HepG2 (cell line): ENCODE measurements around the gene NEDD4. TPM values are rescaled to one million over a fixed set of nuclear protein-coding genes. Genes with fewer than 3 reads are reported as not detected.
"Not testable (repeated sequence)": the region's sequence is repeated elsewhere in the genome, so short reads cannot be mapped to it uniquely, and the experiment has no call there.

Experiments
- DMAP1 ChIP-seq: IDR thresholded peaks from 2 replicates; pipeline ENCODE4 v1.6.1; 2016
- LCORL ChIP-seq, 2 experiments: fragments of 450-650 bp in 1 of 2; sonication (generic) in 1 of 2; formaldehyde crosslinking in 1 of 2; IDR thresholded peaks; 2 replicates each; pipeline versions ENCODE4 v1.5.0 to v1.6.1; 2017 to 2020; ENCODE audit warnings: antibody characterized with exemption in 1 of 2, missing genetic modification reagents in 1 of 2
- PPARG ChIP-seq: conservative IDR thresholded peaks from 2 replicates; pipeline ENCODE4 v1.6.1; 2016; ENCODE audit warnings: missing biosample characterization, missing genetic modification reagents
- RERE ChIP-seq: IDR thresholded peaks from 2 replicates; pipeline ENCODE4 v1.6.1; 2016; ENCODE audit warnings: low read depth, missing genetic modification reagents, missing compliant biosample characterization
- SOX6 ChIP-seq, 2 experiments: fragments of 450-650 bp in 1 of 2; sonication (generic) in 1 of 2; formaldehyde crosslinking in 1 of 2; IDR thresholded peaks; 2 replicates each; pipeline versions ENCODE4 v1.4.0 to v1.6.1; 2017 to 2020; ENCODE audit warnings: antibody characterized with exemption in 1 of 2, mild to moderate bottlenecking in 1 of 2, missing genetic modification reagents in 1 of 2
- STAT6 ChIP-seq: sonication (generic); formaldehyde crosslinking; IDR thresholded peaks from 2 replicates; pipeline ENCODE4 v1.4.0; 2020; ENCODE audit warnings: missing genetic modification reagents, mild to moderate bottlenecking, borderline replicate concordance
- TBX3 ChIP-seq: fragments of 450-650 bp; IDR thresholded peaks from 2 replicates; pipeline ENCODE4 v1.6.1; 2017; ENCODE audit warnings: antibody characterized with exemption, mild to moderate bottlenecking, inconsistent platforms, borderline replicate concordance
- TCF7 ChIP-seq: sonication (generic); IDR thresholded peaks from 2 replicates; pipeline ENCODE4 v1.6.1; 2016; ENCODE audit warnings: antibody characterized with exemption, low read depth
- ZMYM4 ChIP-seq: sonication (generic); formaldehyde crosslinking; IDR thresholded peaks from 2 replicates; pipeline ENCODE4 v1.8.1; 2023; ENCODE audit warnings: mild to moderate bottlenecking, missing genetic modification reagents
- ZNF121 ChIP-seq: sonication (generic); formaldehyde crosslinking; IDR thresholded peaks from 2 replicates; pipeline ENCODE4 v1.5.0; 2020; ENCODE audit warnings: mild to moderate bottlenecking, missing genetic modification reagents
- ZNF280D ChIP-seq: sonication (generic); formaldehyde crosslinking; IDR thresholded peaks from 2 replicates; pipeline ENCODE4 v1.5.1; 2020; ENCODE audit warnings: mild to moderate bottlenecking, missing genetic modification reagents
- ZNF460 ChIP-seq: sonication (generic); formaldehyde crosslinking; IDR thresholded peaks from 2 replicates; pipeline ENCODE4 v1.5.1; 2020; ENCODE audit warnings: missing genetic modification reagents, mild to moderate bottlenecking, borderline replicate concordance
- ZNF614 ChIP-seq: IDR thresholded peaks from 2 replicates; pipeline ENCODE4 v1.6.1; 2018; ENCODE audit warnings: missing biosample characterization, missing genetic modification reagents, inconsistent platforms, borderline replicate concordance
- polyA plus RNA-seq, 8 experiments: library from polyadenylated mRNA; depleted of rRNA in 3 of 8; stranded (reverse) in 7 of 8; unstranded in 1 of 8; fragments of >200 nt; fragmentation: Illumina TruSeq in 4 of 8; extraction: Trizol in 4 of 8; gene quantifications; 2 replicates each; pipeline versions ENCODE4 v1.2.1 to v1.2.3, GENCODE V29; 2011 to 2016; ENCODE audit warnings: low read depth in 4 of 8, missing spikeins in 1 of 8, mixed read lengths in 1 of 8; ENCODE audit not compliant: insufficient read depth in 1 of 8
- total RNA-seq, 5 experiments: library from RNA; depleted of rRNA; stranded (reverse); fragments of >200 nt; fragmentation: Illumina TruSeq; extraction: Trizol; gene quantifications; 2 replicates each; pipeline ENCODE4 v1.2.3, GENCODE V29; 2016; ENCODE audit warnings: low read depth in 1 of 5
- TF ChIP-seq, protein P1 (sequence below): sonication (generic); formaldehyde crosslinking; IDR thresholded peaks from 2 replicates; pipeline ENCODE4 v1.4.0; 2020; ENCODE audit warnings: missing genetic modification reagents

The NEDD4 gene
- total and polyA plus RNA-seq, 2 of the 13 experiments (the other 11 are each of a cell fraction or from before 2014, with no cell fraction given) = 10.4 to 13.0 TPM

- TF ChIP-seq ZNF280D (CRISPR knock-in tag) (peak; percentile 78), DMAP1 (CRISPR knock-in tag) (peak; percentile 44; the same call in 1 of the 2 replicates), ZMYM4 (CRISPR knock-in tag) (peak; percentile 68; the same call in 1 of the 2 replicates), TBX3 (0 out of 2 replicates have a peak, but pooled peaks have one; percentile 43), ZNF614 (peak; percentile 74), PPARG (peak; percentile 98), TCF7 (peak; percentile 94), STAT6 (peak; percentile 61; the same call in 1 of the 2 replicates), RERE (0 out of 2 replicates have a peak, but pooled peaks have one; percentile 46), ZNF121 (peak; percentile 96), LCORL (CRISPR knock-in tag; IDR thresholded peaks at IDR 0.05) (peak; percentile 65), SOX6 (CRISPR knock-in tag; IDR thresholded peaks at IDR 0.05) (peak; percentile 86), ZNF460 (CRISPR knock-in tag) (peak; percentile 89; the same call in 1 of the 2 replicates)
- TF ChIP-seq LCORL, SOX6 (IDR thresholded peaks at IDR 0.05): not testable (repeated sequence)
- TF ChIP-seq, protein P1, sequence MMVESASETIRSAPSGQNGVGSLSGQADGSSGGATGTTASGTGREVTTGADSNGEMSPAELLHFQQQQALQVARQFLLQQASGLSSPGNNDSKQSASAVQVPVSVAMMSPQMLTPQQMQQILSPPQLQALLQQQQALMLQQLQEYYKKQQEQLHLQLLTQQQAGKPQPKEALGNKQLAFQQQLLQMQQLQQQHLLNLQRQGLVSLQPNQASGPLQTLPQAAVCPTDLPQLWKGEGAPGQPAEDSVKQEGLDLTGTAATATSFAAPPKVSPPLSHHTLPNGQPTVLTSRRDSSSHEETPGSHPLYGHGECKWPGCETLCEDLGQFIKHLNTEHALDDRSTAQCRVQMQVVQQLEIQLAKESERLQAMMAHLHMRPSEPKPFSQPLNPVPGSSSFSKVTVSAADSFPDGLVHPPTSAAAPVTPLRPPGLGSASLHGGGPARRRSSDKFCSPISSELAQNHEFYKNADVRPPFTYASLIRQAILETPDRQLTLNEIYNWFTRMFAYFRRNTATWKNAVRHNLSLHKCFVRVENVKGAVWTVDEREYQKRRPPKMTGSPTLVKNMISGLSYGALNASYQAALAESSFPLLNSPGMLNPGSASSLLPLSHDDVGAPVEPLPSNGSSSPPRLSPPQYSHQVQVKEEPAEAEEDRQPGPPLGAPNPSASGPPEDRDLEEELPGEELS = peak; percentile 72
These were observed 40.7 kb downstream of the NEDD4 start (continued) for GRCh38 chr15:55952501-55953274.
